ENCODE measurements around the gene KCNK18.

GRCh38 chr10:117163954-117164548 is 33.2 kb upstream of the KCNK18 start:
- TF ChIP-seq, protein P1, sequence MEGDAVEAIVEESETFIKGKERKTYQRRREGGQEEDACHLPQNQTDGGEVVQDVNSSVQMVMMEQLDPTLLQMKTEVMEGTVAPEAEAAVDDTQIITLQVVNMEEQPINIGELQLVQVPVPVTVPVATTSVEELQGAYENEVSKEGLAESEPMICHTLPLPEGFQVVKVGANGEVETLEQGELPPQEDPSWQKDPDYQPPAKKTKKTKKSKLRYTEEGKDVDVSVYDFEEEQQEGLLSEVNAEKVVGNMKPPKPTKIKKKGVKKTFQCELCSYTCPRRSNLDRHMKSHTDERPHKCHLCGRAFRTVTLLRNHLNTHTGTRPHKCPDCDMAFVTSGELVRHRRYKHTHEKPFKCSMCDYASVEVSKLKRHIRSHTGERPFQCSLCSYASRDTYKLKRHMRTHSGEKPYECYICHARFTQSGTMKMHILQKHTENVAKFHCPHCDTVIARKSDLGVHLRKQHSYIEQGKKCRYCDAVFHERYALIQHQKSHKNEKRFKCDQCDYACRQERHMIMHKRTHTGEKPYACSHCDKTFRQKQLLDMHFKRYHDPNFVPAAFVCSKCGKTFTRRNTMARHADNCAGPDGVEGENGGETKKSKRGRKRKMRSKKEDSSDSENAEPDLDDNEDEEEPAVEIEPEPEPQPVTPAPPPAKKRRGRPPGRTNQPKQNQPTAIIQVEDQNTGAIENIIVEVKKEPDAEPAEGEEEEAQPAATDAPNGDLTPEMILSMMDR (conservative IDR thresholded peaks at IDR 0.05): no peak
- no peak for TF ChIP-seq EZH2 (IDR thresholded peaks at IDR 0.05; ENCODE audit: low read depth)
